Measurements from ENCODE around the gene TLCD5. TPM values are rescaled to one million over a fixed set of nuclear protein-coding genes. Genes with fewer than 3 reads are reported as not detected.

The TLCD5 gene
- under 1 TPM; 0.26 to 0.33 TPM for total RNA-seq

- Mint-ChIP-seq H3K27ac (no peak within 1 kb of the TSS), H3K9me3 (no peaks in the 10 kb centered on the region), H3K4me3 (peak within 1 kb of the TSS; percentile 81), H3K36me3 (no peaks in the 10 kb centered on the region), H3K4me1 (ENCODE audit: low read depth in 2 of 2) (peaks cover 6 to 8% of the 10 kb centered on the region in 2 donors), H3K27me3 (peaks cover 54 to 57% of the 10 kb centered on the region in 2 donors)
- peak; percentile 69 to 76 for ATAC-seq
- DNase-seq (ENCODE audit: low spot score): no peak
Measured at GRCh38 chr11:120324932-120325810, at the start of gene TLCD5. Gene TLCD5, plus strand, starts transcription at chr11:120325299. Its CDS starts 2,143 bp downstream, at chr11:120327442.

GRCh38 chr11:120279502-120279901 lies 45.6 kb upstream of the TLCD5 start:
- Mint-ChIP-seq H3K27ac (no peak overlapping the region), H3K27me3 (peaks cover 21 to 29% of the 10 kb centered on the region in 2 donors), H3K36me3 (no peaks in the 10 kb centered on the region), H3K9me3 (no peaks in the 10 kb centered on the region), H3K4me3 (no peak overlapping the region), H3K4me1 (ENCODE audit: low read depth in 2 of 2) (no peaks in the 10 kb centered on the region)
- DNase-seq (ENCODE audit: low spot score) (no peak), ATAC-seq (no peak)

GRCh38 chr11:120280600-120281051 lies 44.5 kb upstream of the TLCD5 start:
- no peak for DNase-seq (ENCODE audit: low spot score)
- no peak for ATAC-seq

GRCh38 chr11:120281143-120281795 lies 43.8 kb upstream of the TLCD5 start:
- H3K27me3 Mint-ChIP-seq: peaks cover 12 to 21% of the 10 kb centered on the region in 2 donors
- DNase-seq (ENCODE audit: low spot score): no peak
- H3K9me3 Mint-ChIP-seq: no peaks in the 10 kb centered on the region
- no peaks in the 10 kb centered on the region for H3K36me3 Mint-ChIP-seq
- no peaks in the 10 kb centered on the region for H3K4me1 Mint-ChIP-seq (ENCODE audit: low read depth in 2 of 2)
- H3K4me3 Mint-ChIP-seq: no peak overlapping the region
- ATAC-seq: no peak
- H3K27ac Mint-ChIP-seq: no peak overlapping the region

More at GRCh38 chr11:120280600-120281051, 44.5 kb upstream of the TLCD5 start:
- H3K27me3 Mint-ChIP-seq: peaks cover 14 to 21% of the 10 kb centered on the region in 2 donors
- no peak overlapping the region for H3K4me3 Mint-ChIP-seq
- H3K36me3 Mint-ChIP-seq: no peaks in the 10 kb centered on the region
- H3K27ac Mint-ChIP-seq: no peak overlapping the region
- H3K9me3 Mint-ChIP-seq: no peaks in the 10 kb centered on the region
- no peaks in the 10 kb centered on the region for H3K4me1 Mint-ChIP-seq (ENCODE audit: low read depth in 2 of 2)

GRCh38 chr11:120283124-120283523 lies 42.0 kb upstream of the TLCD5 start:
- DNase-seq (ENCODE audit: low spot score) (no peak), ATAC-seq (no peak)
- Mint-ChIP-seq H3K27ac (no peak overlapping the region), H3K36me3 (no peaks in the 10 kb centered on the region), H3K27me3 (peaks cover 22 to 27% of the 10 kb centered on the region in 2 donors), H3K4me1 (ENCODE audit: low read depth in 2 of 2) (no peaks in the 10 kb centered on the region), H3K9me3 (no peaks in the 10 kb centered on the region), H3K4me3 (no peak overlapping the region)

- Mint-ChIP-seq H3K27me3 (peaks cover 24 to 32% of the 10 kb centered on the region in 2 donors), H3K36me3 (no peaks in the 10 kb centered on the region), H3K4me3 (no peak overlapping the region), H3K9me3 (no peaks in the 10 kb centered on the region), H3K27ac (no peak overlapping the region), H3K4me1 (ENCODE audit: low read depth in 2 of 2) (peaks cover 0 to under 1% of the 10 kb centered on the region in 2 donors)
- no peak for ATAC-seq
- no peak for DNase-seq (ENCODE audit: low spot score)
Measured at GRCh38 chr11:120284272-120284671, 40.8 kb upstream of the TLCD5 start.

GRCh38 chr11:120285256-120285655 lies 39.8 kb upstream of the TLCD5 start:
- H3K9me3 Mint-ChIP-seq: no peaks in the 10 kb centered on the region
- ATAC-seq (no peak), DNase-seq (ENCODE audit: low spot score) (no peak)
- H3K4me1 Mint-ChIP-seq (ENCODE audit: low read depth in 2 of 2): peaks cover 0 to 5% of the 10 kb centered on the region in 2 donors
- no peak overlapping the region for H3K27ac Mint-ChIP-seq
- H3K36me3 Mint-ChIP-seq: no peaks in the 10 kb centered on the region
- no peak overlapping the region for H3K4me3 Mint-ChIP-seq
- H3K27me3 Mint-ChIP-seq: peaks cover 27 to 33% of the 10 kb centered on the region in 2 donors

- H3K9me3 Mint-ChIP-seq: no peaks in the 10 kb centered on the region
- H3K27ac Mint-ChIP-seq: no peak overlapping the region
- H3K27me3 Mint-ChIP-seq: peaks cover 32 to 34% of the 10 kb centered on the region in 2 donors
- ATAC-seq (no peak), DNase-seq (ENCODE audit: low spot score) (no peak)
- H3K4me1 Mint-ChIP-seq (ENCODE audit: low read depth in 2 of 2): peaks cover 0 to 5% of the 10 kb centered on the region in 2 donors
- no peaks in the 10 kb centered on the region for H3K36me3 Mint-ChIP-seq
- no peak overlapping the region for H3K4me3 Mint-ChIP-seq
Measured at GRCh38 chr11:120288021-120288420, 37.1 kb upstream of the TLCD5 start.

DNA sequence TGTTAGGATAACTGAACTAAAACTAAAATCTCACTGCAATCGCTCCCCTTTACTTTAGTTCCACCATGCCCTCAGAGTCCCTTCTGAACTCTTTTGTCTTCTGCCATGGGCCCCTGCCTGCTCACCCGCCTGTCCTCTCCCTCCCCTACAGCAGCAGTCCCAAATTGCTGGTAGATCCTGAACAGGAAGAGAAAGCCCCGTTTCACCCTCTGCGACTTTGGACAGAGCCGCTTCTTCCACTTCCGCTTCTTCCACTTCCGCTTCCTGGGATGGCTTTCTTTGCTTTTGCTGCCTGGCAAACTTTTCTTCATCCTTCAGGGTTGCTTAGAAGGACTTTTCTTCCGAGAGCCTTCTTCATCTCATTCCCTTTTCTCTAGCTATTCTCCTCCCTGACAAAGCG lies 35.7 kb upstream of the TLCD5 start:
- Mint-ChIP-seq H3K36me3 (no peaks in the 10 kb centered on the region), H3K27me3 (peaks cover 34 to 48% of the 10 kb centered on the region in 2 donors), H3K4me1 (ENCODE audit: low read depth in 2 of 2) (peaks cover 0 to 5% of the 10 kb centered on the region in 2 donors), H3K4me3 (no peak overlapping the region), H3K27ac (peak overlapping the region in 1 of 2 donors; percentile 5), H3K9me3 (no peaks in the 10 kb centered on the region)
- ATAC-seq (no peak), DNase-seq (ENCODE audit: low spot score) (no peak)

DNA sequence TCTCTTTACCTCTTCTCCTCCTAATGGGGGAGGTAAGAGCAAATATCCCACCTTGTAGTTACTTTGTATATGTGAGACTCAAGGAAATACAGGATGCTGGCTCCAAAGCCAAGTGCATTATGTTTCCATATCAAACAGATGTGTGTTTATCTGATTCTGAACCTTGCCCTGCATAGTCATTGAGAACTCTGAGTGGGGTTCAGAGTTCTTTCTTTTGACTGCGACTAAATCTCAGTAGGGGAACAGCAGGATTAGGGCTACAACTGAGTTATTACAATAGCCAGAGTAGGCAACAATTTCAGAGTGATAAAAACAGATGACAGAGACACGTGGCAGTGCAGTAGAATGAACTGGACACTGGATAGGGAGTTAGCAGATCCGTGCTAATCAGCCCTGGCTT lies 34.1 kb upstream of the TLCD5 start:
- no peaks in the 10 kb centered on the region for H3K9me3 Mint-ChIP-seq
- DNase-seq (ENCODE audit: low spot score): no peak
- no peak for ATAC-seq
- H3K4me3 Mint-ChIP-seq: no peak overlapping the region
- H3K36me3 Mint-ChIP-seq: no peaks in the 10 kb centered on the region
- H3K27me3 Mint-ChIP-seq: peaks cover 41 to 63% of the 10 kb centered on the region in 2 donors
- no peak overlapping the region for H3K27ac Mint-ChIP-seq
- H3K4me1 Mint-ChIP-seq (ENCODE audit: low read depth in 2 of 2): peaks cover 0 to 5% of the 10 kb centered on the region in 2 donors

DNA sequence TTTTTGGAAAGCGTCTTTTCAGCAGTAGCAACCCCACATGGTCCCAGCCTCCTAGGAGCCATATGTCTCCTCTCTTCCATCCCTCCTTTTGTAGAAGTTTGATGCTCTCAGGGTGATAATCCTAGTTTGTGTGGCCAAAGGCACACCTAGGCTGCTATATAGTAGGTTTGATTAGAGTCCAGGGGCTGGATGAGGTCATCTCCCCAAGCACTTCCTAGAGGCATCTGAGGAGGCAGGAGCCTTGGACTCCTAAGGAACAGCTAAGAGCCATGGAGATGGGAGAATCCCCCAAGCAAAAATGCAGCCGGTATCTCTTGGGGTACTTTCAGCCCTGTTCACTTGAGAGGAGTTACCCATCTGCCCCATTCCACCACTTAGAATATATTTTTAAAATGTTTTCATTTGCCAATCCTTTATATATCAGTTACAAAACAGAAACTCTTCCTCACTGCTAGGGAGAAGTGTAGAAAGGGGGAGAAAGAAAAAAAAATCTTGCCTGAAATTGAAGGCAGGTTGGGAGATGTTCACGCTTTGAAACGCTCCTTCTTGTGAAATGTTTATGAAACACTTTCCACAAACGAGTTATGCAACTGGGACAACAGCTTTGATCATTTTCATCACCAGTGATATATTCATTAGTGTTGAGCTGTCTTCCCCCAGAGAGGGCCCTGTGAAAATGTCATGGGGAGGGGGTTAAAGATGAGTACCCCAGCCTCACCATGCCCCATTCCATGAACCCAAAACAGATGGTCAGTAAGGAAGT lies 31.9 kb upstream of the TLCD5 start:
- peaks cover 43 to 78% of the 10 kb centered on the region in 2 donors for H3K27me3 Mint-ChIP-seq
- H3K4me1 Mint-ChIP-seq (ENCODE audit: low read depth in 2 of 2): peaks cover 0 to 7% of the 10 kb centered on the region in 2 donors
- H3K9me3 Mint-ChIP-seq: no peaks in the 10 kb centered on the region
- H3K4me3 Mint-ChIP-seq: no peak overlapping the region
- no peak overlapping the region for H3K27ac Mint-ChIP-seq
- ATAC-seq (no peak), DNase-seq (ENCODE audit: low spot score) (no peak)
- H3K36me3 Mint-ChIP-seq: no peaks in the 10 kb centered on the region

GRCh38 chr11:120294096-120294495 lies 31.0 kb upstream of the TLCD5 start:
- H3K27me3 Mint-ChIP-seq: peaks cover 45 to 80% of the 10 kb centered on the region in 2 donors
- no peaks in the 10 kb centered on the region for H3K9me3 Mint-ChIP-seq
- H3K4me3 Mint-ChIP-seq: no peak overlapping the region
- ATAC-seq (no peak), DNase-seq (ENCODE audit: low spot score) (no peak)
- H3K36me3 Mint-ChIP-seq: no peaks in the 10 kb centered on the region
- H3K4me1 Mint-ChIP-seq (ENCODE audit: low read depth in 2 of 2): peaks cover 0 to 7% of the 10 kb centered on the region in 2 donors
- no peak overlapping the region for H3K27ac Mint-ChIP-seq

- Mint-ChIP-seq H3K4me1 (ENCODE audit: low read depth in 2 of 2) (peaks cover 0 to 2% of the 10 kb centered on the region in 2 donors), H3K36me3 (no peaks in the 10 kb centered on the region), H3K4me3 (no peak overlapping the region), H3K9me3 (no peaks in the 10 kb centered on the region), H3K27ac (no peak overlapping the region), H3K27me3 (peaks cover 36 to 70% of the 10 kb centered on the region in 2 donors)
- ATAC-seq: no peak
- DNase-seq (ENCODE audit: low spot score): no peak
Measured at GRCh38 chr11:120295099-120295498, 30.0 kb upstream of the TLCD5 start.
